Epithelial cell of proximal tubule (primary cell): ENCODE measurements around the gene E2F3. TPM values are rescaled to one million over a fixed set of nuclear protein-coding genes. Genes with fewer than 3 reads are reported as not detected.

Experiments used
- DNase-seq: peaks from one replicate; pipeline ENCODE4 v3.0.0-alpha.2; 2011; ENCODE audit warnings: low read depth
- H3K4me3 ChIP-seq: 2 replicates; pipeline ENCODE4 v1.5.1; 2011; ENCODE audit warnings: low read depth, mild to moderate bottlenecking, low read length
- CTCF ChIP-seq: conservative IDR thresholded peaks from 2 replicates; pipeline ENCODE4 v1.5.1; 2012; ENCODE audit warnings: low read depth, mild to moderate bottlenecking, low read length
- total RNA-seq: library from RNA; depleted of rRNA; stranded (reverse); fragments of >200 nt; gene quantifications from 2 replicates; pipeline ENCODE4 v1.2.3, GENCODE V29; 2015

The E2F3 gene
- total RNA-seq, 1 donor from 2014 or later: 12.5 TPM

- no peak overlapping the region for H3K4me3 ChIP-seq
- DNase-seq: no peak
- TF ChIP-seq CTCF: no peak
Measured at GRCh38 chr6:20538907-20539306, 137.2 kb downstream of the E2F3 start.

GRCh38 chr6:20539387-20539786 is 137.7 kb downstream of the E2F3 start:
- H3K4me3 ChIP-seq: no peak overlapping the region
- DNase-seq: peak; percentile 82
- no peak for TF ChIP-seq CTCF

- H3K4me3 ChIP-seq: no peak overlapping the region
- no peak for DNase-seq
- TF ChIP-seq CTCF: no peak
Measured at GRCh38 chr6:20540683-20541082, 139.0 kb downstream of the E2F3 start.

- no peak for DNase-seq
- no peak for TF ChIP-seq CTCF
- no peak overlapping the region for H3K4me3 ChIP-seq
Measured at GRCh38 chr6:20541382-20541781, 139.7 kb downstream of the E2F3 start.

GRCh38 chr6:20542927-20543602 is 141.4 kb downstream of the E2F3 start:
- no peak for TF ChIP-seq CTCF
- no peak overlapping the region for H3K4me3 ChIP-seq
- peak; percentile 97 for DNase-seq

Other genes starting within 250 kb of the E2F3 start
- gene MBOAT1, start 189.4 kb upstream of the E2F3 start, total RNA-seq: 10.9 and 12.8 TPM in 2 replicates
- 12.2 and 18.2 TPM in 2 replicates for gene CDKAL1, start 132.6 kb downstream of the E2F3 start, total RNA-seq